Adrenal gland (tissue), 12 donors: ENCODE data around the gene VARS2. TPM values are rescaled to one million over a fixed set of nuclear protein-coding genes. Genes with fewer than 3 reads are reported as not detected.
A peak's percentile ranks its signal among the peaks of the same experiment; 100 is the strongest.
"Not testable (repeated sequence)": the region's sequence is repeated elsewhere in the genome, so short reads cannot be mapped to it uniquely, and the experiment has no call there.

ENCODE experiments used
- DNase-seq, 7 donors: peaks; one replicate each; pipeline ENCODE4 v3.0.0-alpha.2; 2019 to 2020
- H3K27ac ChIP-seq, 5 donors: fragments of 200-600 bp; sonication (generic) in 4 of 5; 1 replicate in 3 of 5; 2 replicates in 2 of 5; pipeline versions ENCODE4 v1.5.1 to v1.8.0; 2016 to 2020; ENCODE audit warnings: mild to moderate bottlenecking in 1 of 5
- H3K27me3 ChIP-seq: fragments of 200-600 bp; 2 replicates; pipeline ENCODE4 v1.8.0; 2021
- H3K36me3 ChIP-seq, 2 donors: fragments of 200-600 bp; replicated peaks in 1 of 2; 1 replicate in 1 of 2; 2 replicates in 1 of 2; pipeline versions ENCODE4 v1.5.1 to v1.8.0; 2018 to 2022
- H3K4me1 ChIP-seq, 2 donors: fragments of 200-600 bp; replicated peaks in 1 of 2; 1 replicate in 1 of 2; 2 replicates in 1 of 2; pipeline versions ENCODE4 v1.5.1 to v1.8.0; 2018 to 2021
- H3K4me3 ChIP-seq, 4 donors: fragments of 200-600 bp; sonication (generic) in 3 of 4; one replicate each; pipeline ENCODE4 v1.5.1; 2016 to 2018
- H3K9me3 ChIP-seq, 3 donors: fragments of 200-600 bp; sonication (generic) in 1 of 3; replicated peaks in 1 of 3; 1 replicate in 2 of 3; 2 replicates in 1 of 3; pipeline versions ENCODE4 v1.5.1 to v1.8.0; 2016 to 2021
- POLR2A ChIP-seq, 2 donors: fragments of 450-650 bp; IDR thresholded peaks; one replicate each; pipeline ENCODE4 v1.6.1; 2017; ENCODE audit warnings: antibody characterized with exemption in 2 of 2, mild to moderate bottlenecking in 2 of 2, moderate library complexity in 1 of 2
- WGBS, 4 donors: extraction: QIAGEN DNeasy Blood & Tissue Kit in 2 of 4; methylation state at CpG; one replicate each; pipeline versions ENCODE4 v1.1.5 to v1.1.7; 2013 to 2017; 5-methylcytosine and 5-hydroxymethylcytosine counted together
- intact Hi-C, 2 donors: fragments of 100-400 bp; cut with DNase I; formaldehyde crosslinking; loops; one replicate each; pipeline versions ENCODE4 v1.14.1 to v1.15.0; 2022 to 2023
- polyA plus RNA-seq, 3 donors: library from polyadenylated mRNA; stranded (reverse); fragments of 200-250 nt in 2 of 3; fragments of 350-450 nt in 1 of 3; fragmentation: Illumina TruSeq in 1 of 3; extraction: RNeasy Lipid Tissue Mini Kit (QIAGEN cat#74804) in 1 of 3; gene quantifications; one replicate each; pipeline ENCODE4 v1.2.3, GENCODE V29; 2013 to 2014
- total RNA-seq, 9 donors: library from RNA; depleted of rRNA in 4 of 9; stranded (reverse); fragments of >200 nt in 4 of 9; fragments of 120-200 nt in 1 of 9; fragmentation: NEBNext Ultra II Directional in 1 of 9; extraction: Animal tissue kit (Norgen Biotek cat#: 25700) in 1 of 9; gene quantifications; one replicate each; pipeline versions ENCODE4 v1.1.0 to v1.2.4, GENCODE V29; 2013 to 2023
- TF ChIP-seq, protein P1 (sequence below), 6 experiments: fragments of 450-650 bp in 4 of 6; fragments of 200-600 bp in 2 of 6; sonication (generic) in 1 of 6; IDR thresholded peaks; 1 replicate in 5 of 6; 2 replicates in 1 of 6; pipeline versions ENCODE4 v1.5.1 to v1.8.0; 2016 to 2021; ENCODE audit warnings: antibody characterized with exemption in 6 of 6, mild to moderate bottlenecking in 2 of 6, moderate library complexity in 1 of 6
- donor health status: healthy with polysubstance abuse.
- donor health status: Bipolar disorder and iron deficiency.
- donor health status: DM: yes; HTN: yes; CAD: no.
- donor health status: DM: no; HTN: no; CAD: no.
- donor health status: DM: no; HTN: no; CAD: no.
- donor health status: DM: yes; HTN: yes; CAD: no.

Gene VARS2
- total and polyA plus RNA-seq, 12 donors = 17.1 to 89.6 (median 31.7) TPM

DNA sequence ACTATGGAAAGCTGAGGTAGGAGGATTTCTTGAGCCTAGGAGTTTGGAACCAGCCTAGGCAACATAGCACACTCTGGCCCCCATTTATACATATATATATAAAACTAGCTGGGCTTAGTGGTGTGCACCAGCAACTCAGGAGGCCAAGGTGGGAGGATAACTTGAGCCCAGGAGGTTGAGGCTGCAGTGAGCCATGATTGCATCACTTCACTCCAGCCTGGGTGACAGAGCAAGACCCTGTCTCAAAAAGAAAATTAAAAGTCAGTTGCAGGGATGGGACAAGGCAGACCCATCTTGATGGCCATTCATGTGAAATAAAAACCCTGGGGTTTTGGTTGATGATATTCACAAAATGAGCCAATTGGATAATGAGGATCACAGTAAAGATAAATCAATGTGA lies 12.6 kb upstream of the VARS2 start:
- no peak for DNase-seq
- TF ChIP-seq, protein P1, sequence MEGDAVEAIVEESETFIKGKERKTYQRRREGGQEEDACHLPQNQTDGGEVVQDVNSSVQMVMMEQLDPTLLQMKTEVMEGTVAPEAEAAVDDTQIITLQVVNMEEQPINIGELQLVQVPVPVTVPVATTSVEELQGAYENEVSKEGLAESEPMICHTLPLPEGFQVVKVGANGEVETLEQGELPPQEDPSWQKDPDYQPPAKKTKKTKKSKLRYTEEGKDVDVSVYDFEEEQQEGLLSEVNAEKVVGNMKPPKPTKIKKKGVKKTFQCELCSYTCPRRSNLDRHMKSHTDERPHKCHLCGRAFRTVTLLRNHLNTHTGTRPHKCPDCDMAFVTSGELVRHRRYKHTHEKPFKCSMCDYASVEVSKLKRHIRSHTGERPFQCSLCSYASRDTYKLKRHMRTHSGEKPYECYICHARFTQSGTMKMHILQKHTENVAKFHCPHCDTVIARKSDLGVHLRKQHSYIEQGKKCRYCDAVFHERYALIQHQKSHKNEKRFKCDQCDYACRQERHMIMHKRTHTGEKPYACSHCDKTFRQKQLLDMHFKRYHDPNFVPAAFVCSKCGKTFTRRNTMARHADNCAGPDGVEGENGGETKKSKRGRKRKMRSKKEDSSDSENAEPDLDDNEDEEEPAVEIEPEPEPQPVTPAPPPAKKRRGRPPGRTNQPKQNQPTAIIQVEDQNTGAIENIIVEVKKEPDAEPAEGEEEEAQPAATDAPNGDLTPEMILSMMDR (IDR thresholded peaks at IDR 0.05) = no peak
- no peak for TF ChIP-seq POLR2A (IDR thresholded peaks at IDR 0.05)
- no peak overlapping the region for H3K4me3 ChIP-seq
- H3K27ac ChIP-seq = no peak overlapping the region
- no peaks in the 10 kb centered on the region for H3K4me1 ChIP-seq
- H3K36me3 ChIP-seq = peaks cover 0 to 33% of the 10 kb centered on the region in 2 donors
- no peaks in the 10 kb centered on the region for H3K27me3 ChIP-seq
- no peaks in the 10 kb centered on the region for H3K9me3 ChIP-seq
- intact Hi-C loops = no loop called here

GRCh38 chr6:30902196-30902595 lies 11.8 kb upstream of the VARS2 start:
- H3K27ac ChIP-seq, intact Hi-C loops: not testable (repeated sequence)
- 67 to 77% (median 74%) methylated on average over 9 of the region's 9 CpGs for WGBS, 4 donors

DNA sequence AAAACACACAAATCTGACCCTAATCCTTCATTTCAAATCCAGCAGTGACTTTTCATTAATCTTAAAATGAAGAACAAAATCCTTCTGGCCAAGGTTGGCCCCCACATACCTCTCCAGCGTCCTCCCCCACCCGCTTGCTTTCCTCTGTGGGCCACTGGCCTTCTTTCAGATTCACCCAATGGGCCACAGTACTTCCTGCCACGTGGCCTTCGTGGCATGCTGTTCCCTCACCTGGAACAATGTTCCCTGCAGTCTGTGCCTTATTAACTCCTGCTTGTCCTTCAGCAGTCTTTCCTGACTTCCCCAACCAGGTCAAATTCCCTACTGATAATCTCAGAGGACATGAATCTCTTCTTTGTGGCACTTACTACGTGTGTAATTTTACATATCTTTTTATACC lies 11.3 kb upstream of the VARS2 start:
- Histone ChIP-seq H3K4me1 (no peaks in the 10 kb centered on the region), H3K27me3 (no peaks in the 10 kb centered on the region), H3K9me3 (no peaks in the 10 kb centered on the region), H3K36me3 (peaks cover 0 to 20% of the 10 kb centered on the region in 2 donors), H3K27ac (no peak overlapping the region), H3K4me3 (no peak overlapping the region)
- TF ChIP-seq, protein P1 (IDR thresholded peaks at IDR 0.05) = no peak
- no peak for TF ChIP-seq POLR2A (IDR thresholded peaks at IDR 0.05)
- DNase-seq = no peak
- intact Hi-C loops = no loop called here
- WGBS, 4 donors = 37 to 52% (median 46%) methylated on average over 5 of the region's 5 CpGs

More at GRCh38 chr6:30902196-30902595, 11.8 kb upstream of the VARS2 start:
- not testable (repeated sequence) for H3K4me3 ChIP-seq, H3K9me3 ChIP-seq, H3K4me1 ChIP-seq, H3K27me3 ChIP-seq, DNase-seq
- H3K36me3 ChIP-seq = peaks cover 0 to 25% of the 10 kb centered on the region in 2 donors

GRCh38 chr6:30903236-30903635 lies 10.8 kb upstream of the VARS2 start:
- Histone ChIP-seq H3K4me1 (no peaks in the 10 kb centered on the region), H3K9me3 (no peaks in the 10 kb centered on the region), H3K27me3 (no peaks in the 10 kb centered on the region), H3K27ac (no peak overlapping the region), H3K36me3 (peaks cover 0 to 15% of the 10 kb centered on the region in 2 donors), H3K4me3 (no peak overlapping the region)
- WGBS, 4 donors = 77 to 88% (median 85%) methylated on average over 4 of the region's 4 CpGs
- intact Hi-C loops = no loop called here
- TF ChIP-seq POLR2A (IDR thresholded peaks at IDR 0.05) = no peak
- TF ChIP-seq, protein P1 (IDR thresholded peaks at IDR 0.05) = no peak
- no peak for DNase-seq

- peak overlapping the region in 1 of 5 donors; percentile 29 for H3K27ac ChIP-seq
- intact Hi-C loops, DNase-seq: not testable (repeated sequence)
Measured at GRCh38 chr6:30907290-30907757, 6.7 kb upstream of the VARS2 start.

More at GRCh38 chr6:30907290-30907757, 6.7 kb upstream of the VARS2 start:
- peaks cover 0 to 28% of the 10 kb centered on the region in 2 donors for H3K36me3 ChIP-seq
- WGBS, 4 donors = 33 to 41% (median 37%) methylated on average over 15 to 16 of the region's 16 CpGs
- peak overlapping the region in 2 of 4 donors; percentile 48 to 55 for H3K4me3 ChIP-seq
- H3K27me3 ChIP-seq, H3K9me3 ChIP-seq: not testable (repeated sequence)
- H3K4me1 ChIP-seq = peaks cover 5 to 11% of the 10 kb centered on the region in 2 donors
